Activated B cell treated with CpG ODN at 0.5 μM for 24 hours (primary cell): ENCODE measurements around the gene FAM120B. TPM values are rescaled to one million over a fixed set of nuclear protein-coding genes. Genes with fewer than 3 reads are reported as not detected.

Experiments
- ATAC-seq: fragments of 200-7000 bp; cut with Tn5 transposase; one replicate; pipeline ENCODE4 v1.10.0; 2021; ENCODE audit warnings: low read depth, mild to moderate bottlenecking, moderate library complexity
- CTCF ChIA-PET: fragments of 350-600 bp; sonication (Branson Sonifier 250); formaldehyde crosslinking; loops from one replicate; lab custom pipeline; 2021; ENCODE audit warnings: antibody characterized with exemption; lab: Charles Lee
- POLR2A ChIA-PET: fragments of 350-600 bp; sonication (Branson Sonifier 250); formaldehyde crosslinking; loops from one replicate; lab custom pipeline; 2021; ENCODE audit warnings: antibody characterized with exemption; lab: Charles Lee
- DNase-seq: peaks from one replicate; pipeline ENCODE4 v3.0.0; 2022
- H3K27ac Mint-ChIP-seq: one replicate; pipeline ENCODE4 v1.8.0; 2020; ENCODE audit warnings: mixed read lengths
- H3K27me3 Mint-ChIP-seq: one replicate; pipeline ENCODE4 v1.8.0; 2021; ENCODE audit warnings: mixed read lengths
- H3K36me3 Mint-ChIP-seq: one replicate; pipeline ENCODE4 v1.8.0; 2021; ENCODE audit warnings: low read depth, mixed read lengths
- H3K4me1 Mint-ChIP-seq: one replicate; pipeline ENCODE4 v1.8.0; 2021; ENCODE audit warnings: mixed read lengths
- H3K4me3 Mint-ChIP-seq: one replicate; pipeline ENCODE4 v1.8.0; 2020; ENCODE audit warnings: mild to moderate bottlenecking, mixed read lengths
- H3K9me3 Mint-ChIP-seq: one replicate; pipeline ENCODE4 v1.8.0; 2020; ENCODE audit warnings: mixed read lengths
- intact Hi-C: fragments of 100-400 bp; cut with micrococcal nuclease; formaldehyde crosslinking; loops from one replicate; pipeline ENCODE4 v1.15.1; 2024
- total RNA-seq: library from RNA; stranded (reverse); gene quantifications from 2 replicates; pipeline ENCODE4 v1.2.3, GENCODE V29; 2022
- TF ChIP-seq, protein P1 (sequence below): fragments of 200-600 bp; IDR thresholded peaks from one replicate; pipeline ENCODE4 v1.8.0; 2022; ENCODE audit warnings: antibody characterized with exemption, mild to moderate bottlenecking

The FAM120B gene
- total RNA-seq, 1 donor from 2014 or later = 35.1 TPM

DNA sequence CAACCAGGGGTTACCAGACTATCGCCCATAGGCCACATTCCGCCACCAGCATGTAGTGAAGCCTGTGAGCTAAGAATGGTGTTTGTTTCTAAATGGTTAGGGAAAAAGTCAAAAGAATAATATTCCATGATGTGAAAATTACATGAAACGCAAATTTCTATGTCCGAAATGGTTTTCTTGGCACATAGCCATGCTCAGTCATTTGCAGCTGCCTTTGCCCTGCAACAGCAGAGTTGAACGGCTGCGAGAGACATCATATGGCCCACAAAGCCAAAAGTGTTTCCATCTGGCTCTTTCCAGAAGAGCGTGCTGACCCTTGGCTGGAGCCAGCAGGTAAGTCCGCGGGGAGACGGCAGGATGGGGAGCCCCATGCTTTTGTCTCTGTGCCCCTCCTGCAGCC, 60.7 kb downstream of the FAM120B start:
- Mint-ChIP-seq H3K36me3 (peaks cover 78% of the 10 kb centered on the region), H3K27ac (no peak overlapping the region), H3K4me1 (no peaks in the 10 kb centered on the region), H3K4me3 (no peak overlapping the region), H3K27me3 (no peaks in the 10 kb centered on the region), H3K9me3 (no peaks in the 10 kb centered on the region)
- ChIA-PET POLR2A (no interaction called here), CTCF (interaction anchor here (0.8 kb wide), 1 partner anchor 9 kb away, joined by 3 read pairs; no protein-coding TSS in a partner anchor)
- TF ChIP-seq, protein P1, sequence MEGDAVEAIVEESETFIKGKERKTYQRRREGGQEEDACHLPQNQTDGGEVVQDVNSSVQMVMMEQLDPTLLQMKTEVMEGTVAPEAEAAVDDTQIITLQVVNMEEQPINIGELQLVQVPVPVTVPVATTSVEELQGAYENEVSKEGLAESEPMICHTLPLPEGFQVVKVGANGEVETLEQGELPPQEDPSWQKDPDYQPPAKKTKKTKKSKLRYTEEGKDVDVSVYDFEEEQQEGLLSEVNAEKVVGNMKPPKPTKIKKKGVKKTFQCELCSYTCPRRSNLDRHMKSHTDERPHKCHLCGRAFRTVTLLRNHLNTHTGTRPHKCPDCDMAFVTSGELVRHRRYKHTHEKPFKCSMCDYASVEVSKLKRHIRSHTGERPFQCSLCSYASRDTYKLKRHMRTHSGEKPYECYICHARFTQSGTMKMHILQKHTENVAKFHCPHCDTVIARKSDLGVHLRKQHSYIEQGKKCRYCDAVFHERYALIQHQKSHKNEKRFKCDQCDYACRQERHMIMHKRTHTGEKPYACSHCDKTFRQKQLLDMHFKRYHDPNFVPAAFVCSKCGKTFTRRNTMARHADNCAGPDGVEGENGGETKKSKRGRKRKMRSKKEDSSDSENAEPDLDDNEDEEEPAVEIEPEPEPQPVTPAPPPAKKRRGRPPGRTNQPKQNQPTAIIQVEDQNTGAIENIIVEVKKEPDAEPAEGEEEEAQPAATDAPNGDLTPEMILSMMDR = no peak
- no peak for ATAC-seq
- no peak for DNase-seq
- intact Hi-C loops = no loop called here

DNA sequence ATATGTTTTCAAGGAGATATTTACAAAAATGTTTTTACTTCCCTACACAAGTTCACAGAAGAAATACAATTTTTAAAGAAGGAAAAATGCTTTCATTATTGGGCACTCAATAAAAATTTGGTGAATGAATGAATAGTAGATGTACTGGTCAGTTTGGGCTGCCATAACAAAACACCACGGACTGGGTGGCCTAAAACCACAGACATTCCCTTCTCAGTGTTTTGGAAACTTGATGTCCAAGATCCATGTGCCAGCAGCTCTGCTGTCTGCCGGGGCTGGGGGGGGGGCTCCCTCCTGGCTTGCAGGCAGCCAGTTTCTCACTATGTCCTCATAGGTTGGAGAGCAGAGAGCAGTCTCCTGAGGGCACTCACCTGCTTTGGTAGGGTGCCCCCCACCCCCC, 62.0 kb downstream of the FAM120B start:
- H3K36me3 Mint-ChIP-seq = peaks cover 73% of the 10 kb centered on the region
- POLR2A ChIA-PET = no interaction called here
- intact Hi-C loops = no loop called here

DNA sequence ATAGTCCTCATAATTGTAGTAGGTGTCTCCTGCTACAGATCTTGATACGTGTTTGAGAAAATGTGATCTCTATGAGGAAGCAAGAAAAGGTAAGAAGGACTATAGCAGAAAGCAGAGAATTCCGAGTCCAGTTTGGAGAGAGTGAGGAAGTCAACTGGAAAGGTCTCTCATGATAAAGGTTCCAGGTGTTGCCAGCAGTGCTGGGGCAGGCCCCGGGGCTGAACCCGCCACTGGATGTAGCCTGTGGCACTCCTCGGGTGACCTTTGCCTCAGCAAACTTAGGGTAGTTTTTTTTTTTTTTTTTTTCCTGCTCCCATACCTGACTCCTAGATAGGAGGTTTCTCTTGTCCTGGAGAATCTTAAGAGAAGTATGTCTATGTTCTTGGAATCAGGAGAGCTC, 62.8 kb downstream of the FAM120B start:
- DNase-seq (no peak), ATAC-seq (no peak)
- Mint-ChIP-seq H3K27ac (no peak overlapping the region), H3K9me3 (no peaks in the 10 kb centered on the region), H3K27me3 (no peaks in the 10 kb centered on the region), H3K4me3 (no peak overlapping the region), H3K4me1 (no peaks in the 10 kb centered on the region), H3K36me3 (peaks cover 68% of the 10 kb centered on the region)
- ChIA-PET POLR2A (no interaction called here), CTCF (no interaction called here)
- TF ChIP-seq, protein P1 = no peak
- intact Hi-C loops = no loop called here

More for the DNA sequence above, 62.0 kb downstream of the FAM120B start:
- H3K4me3 Mint-ChIP-seq = no peak overlapping the region
- H3K27ac Mint-ChIP-seq = no peak overlapping the region
- no peaks in the 10 kb centered on the region for H3K9me3 Mint-ChIP-seq
- ATAC-seq (no peak), DNase-seq (no peak)
- CTCF ChIA-PET = no interaction called here
- no peaks in the 10 kb centered on the region for H3K27me3 Mint-ChIP-seq
- TF ChIP-seq, protein P1 = no peak
- H3K4me1 Mint-ChIP-seq = no peaks in the 10 kb centered on the region

DNA sequence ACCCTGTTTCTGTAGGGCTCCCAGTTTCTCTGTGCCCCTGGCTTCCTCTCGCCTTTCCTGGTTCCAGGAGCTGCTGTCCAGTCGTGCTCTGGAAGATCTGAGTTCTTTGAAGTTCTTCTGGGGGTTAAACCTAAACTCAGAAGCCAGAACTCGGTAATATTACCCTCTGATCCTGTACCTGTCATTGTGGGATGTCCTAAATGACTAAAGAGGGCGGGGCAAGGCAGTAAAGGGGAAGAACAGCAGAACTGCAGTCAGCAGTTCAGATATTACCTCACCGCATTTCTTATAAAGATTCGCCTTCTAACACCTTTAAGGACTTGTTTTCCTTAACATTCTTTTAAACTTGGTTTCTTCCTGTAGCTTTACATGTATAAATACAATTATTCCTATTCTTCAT, 63.9 kb downstream of the FAM120B start:
- ATAC-seq = no peak
- Mint-ChIP-seq H3K36me3 (peaks cover 60% of the 10 kb centered on the region), H3K4me1 (no peaks in the 10 kb centered on the region), H3K9me3 (no peaks in the 10 kb centered on the region), H3K4me3 (no peak overlapping the region), H3K27me3 (no peaks in the 10 kb centered on the region), H3K27ac (no peak overlapping the region)
- ChIA-PET POLR2A (no interaction called here), CTCF (no interaction called here)
- DNase-seq = no peak
- TF ChIP-seq, protein P1 = no peak
- intact Hi-C loops = no loop called here

DNA sequence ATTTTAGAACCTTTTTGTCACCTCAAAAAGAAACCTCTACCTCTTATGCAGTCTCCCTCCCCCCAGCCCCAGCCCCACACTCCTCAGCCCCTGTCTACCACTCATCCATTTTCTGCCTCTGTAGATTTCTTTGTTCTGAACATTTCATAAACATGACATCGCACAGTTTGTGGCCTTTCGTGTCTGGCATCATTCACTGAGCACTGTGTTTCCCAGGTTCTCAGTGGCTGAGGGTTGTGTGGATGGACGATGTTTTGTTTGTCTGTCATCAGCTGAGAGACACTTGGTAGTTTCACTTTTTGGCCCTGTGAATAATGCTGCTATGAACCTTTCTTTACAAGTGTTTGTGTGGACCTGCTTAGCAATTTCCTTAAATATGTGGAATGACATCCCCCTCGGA, 64.5 kb downstream of the FAM120B start:
- Mint-ChIP-seq H3K9me3 (no peaks in the 10 kb centered on the region), H3K36me3 (peaks cover 62% of the 10 kb centered on the region), H3K4me3 (no peak overlapping the region), H3K27me3 (no peaks in the 10 kb centered on the region), H3K27ac (no peak overlapping the region), H3K4me1 (peaks cover 5% of the 10 kb centered on the region)
- ChIA-PET POLR2A (no interaction called here), CTCF (no interaction called here)
- ATAC-seq (no peak), DNase-seq (no peak)
- intact Hi-C loops = no loop called here
- TF ChIP-seq, protein P1 = no peak
